ENCODE data around the gene PTPRN2. TPM values are rescaled to one million over a fixed set of nuclear protein-coding genes. Genes with fewer than 3 reads are reported as not detected.

The PTPRN2 gene
- total RNA-seq, 1 experiment from 2014 or later: 2.1 TPM

- no peak for TF ChIP-seq CEBPB (IDR thresholded peaks at IDR 0.05; ENCODE audit: low read depth)
- no peak for TF ChIP-seq ZFX (IDR thresholded peaks at IDR 0.05)
- TF ChIP-seq JUND (IDR thresholded peaks at IDR 0.05): no peak
- TF ChIP-seq REST (IDR thresholded peaks at IDR 0.05; ENCODE audit: low read depth): no peak
- TF ChIP-seq EZH2 (IDR thresholded peaks at IDR 0.05): no peak
- TF ChIP-seq FOSL1 (IDR thresholded peaks at IDR 0.05; ENCODE audit: low read depth): no peak
- TF ChIP-seq TCF7L2 (IDR thresholded peaks at IDR 0.05; ENCODE audit: borderline replicate concordance, extremely low read depth, insufficient read depth, insufficient read length): no peak
These were observed 969.4 kb downstream of the PTPRN2 start (continued) for GRCh38 chr7:157618091-157618726.

- intact Hi-C loops (cut with micrococcal nuclease): no loop called here
- no peak overlapping the region for H3K4me2 ChIP-seq (ENCODE audit: low read length)
These were observed 970.2 kb downstream of the PTPRN2 start for GRCh38 chr7:157617401-157617800.

More at GRCh38 chr7:157617401-157617800, 970.2 kb downstream of the PTPRN2 start:
- ChIA-PET RAD21 (ENCODE audit: low non-redundant PET in 1 of 2, low total read pairs in 2 of 2, uncharacterized antibody in 2 of 2, unreplicated experiment in 2 of 2) (no interaction called here), CTCF (no interaction called here), POLR2A (no interaction called here)
- no peak for TF ChIP-seq ELF1 (IDR thresholded peaks at IDR 0.05; ENCODE audit: borderline replicate concordance, low read depth)
- no TSS peak for BruUV-seq (replicated peaks)
- Histone ChIP-seq H3K4me3 (replicated peaks in 1 of 2; ENCODE audit: low read depth in 1 of 2, low read length in 2 of 2) (no peak overlapping the region), H3K36me3 (ENCODE audit: control insufficient read depth in 1 of 2, insufficient read depth in 2 of 2, low read length in 2 of 2) (no peaks in the 10 kb centered on the region), H3K27me3 (ENCODE audit: insufficient read depth, low read length) (no peaks in the 10 kb centered on the region), H3K79me2 (ENCODE audit: insufficient read depth, low read length) (no peaks in the 10 kb centered on the region), H3K4me1 (ENCODE audit: control insufficient read depth in 1 of 2, insufficient read depth in 2 of 2, low read length in 2 of 2) (no peaks in the 10 kb centered on the region), H4K20me1 (ENCODE audit: insufficient read depth) (no peaks in the 10 kb centered on the region), H3K27ac (ENCODE audit: low read depth, low read length) (no peak overlapping the region), H2AFZ (ENCODE audit: low read depth, low read length, poor library complexity, severe bottlenecking) (no peak overlapping the region), H3K9ac (ENCODE audit: low read length) (no peak overlapping the region), H3K9me2 (ENCODE audit: insufficient read depth) (no peaks in the 10 kb centered on the region), H3K9me3 (ENCODE audit: control insufficient read depth in 1 of 2, insufficient read depth in 1 of 2, low read depth in 1 of 2, low read length in 2 of 2) (no peaks in the 10 kb centered on the region)
- no peak for ATAC-seq
- DNase-seq (ENCODE audit: low read depth, low spot score): no peak
